ENCODE data around the gene NDUFS8.
A peak's percentile ranks its signal among the peaks of the same experiment; 100 is the strongest.

NDUFS8 gene

GRCh38 chr11:68038226-68038717 lies 7.8 kb downstream of the NDUFS8 start:
- DNase-seq: peak; percentile 15

GRCh38 chr11:68038718-68039525 lies 8.4 kb downstream of the NDUFS8 start, which contains the start of gene TCIRG1:
TSS of gene TCIRG1 (plus strand) at chr11:68039025. CDS start at chr11:68041272, 2,247 bp downstream.
- no peak for DNase-seq

- no peak for DNase-seq
Measured at GRCh38 chr11:68039526-68040086, 9.1 kb downstream of the NDUFS8 start.

GRCh38 chr11:68040101-68040956 lies 9.8 kb downstream of the NDUFS8 start:
- DNase-seq: peak; percentile 53

- no peak for DNase-seq
Measured at GRCh38 chr11:68040957-68041591, 10.6 kb downstream of the NDUFS8 start.

DNA sequence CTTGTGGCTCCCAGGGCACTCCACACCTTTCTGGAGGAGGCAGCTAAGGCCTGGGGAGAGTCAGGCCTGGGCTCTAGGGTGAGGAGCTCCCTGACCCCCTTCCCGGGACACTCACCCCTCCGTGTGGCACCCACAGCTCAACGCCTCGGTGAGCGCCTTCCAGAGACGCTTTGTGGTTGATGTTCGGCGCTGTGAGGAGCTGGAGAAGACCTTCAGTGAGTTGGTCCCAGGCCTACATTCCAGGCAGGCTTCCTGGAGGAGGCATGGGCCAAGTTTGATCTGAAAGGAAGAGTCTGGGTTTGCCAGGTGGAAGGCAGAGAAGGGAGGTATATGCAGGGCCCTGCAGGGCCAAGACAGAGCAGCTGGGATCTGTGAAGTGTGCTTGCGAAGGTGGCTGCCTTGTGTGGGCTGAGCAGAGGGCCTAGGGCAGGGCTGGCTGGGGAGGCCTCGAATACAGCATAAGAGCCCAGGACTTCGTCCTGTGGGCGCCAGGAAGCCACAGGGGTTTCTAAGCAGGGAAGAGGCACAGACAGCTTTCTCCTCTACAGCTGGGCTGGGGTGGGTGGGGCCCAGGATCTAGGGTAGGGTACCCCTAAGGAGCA lies 11.2 kb downstream of the NDUFS8 start:
- no peak for DNase-seq

- no peak for DNase-seq
Measured at GRCh38 chr11:68042219-68043028, 11.9 kb downstream of the NDUFS8 start.

DNA sequence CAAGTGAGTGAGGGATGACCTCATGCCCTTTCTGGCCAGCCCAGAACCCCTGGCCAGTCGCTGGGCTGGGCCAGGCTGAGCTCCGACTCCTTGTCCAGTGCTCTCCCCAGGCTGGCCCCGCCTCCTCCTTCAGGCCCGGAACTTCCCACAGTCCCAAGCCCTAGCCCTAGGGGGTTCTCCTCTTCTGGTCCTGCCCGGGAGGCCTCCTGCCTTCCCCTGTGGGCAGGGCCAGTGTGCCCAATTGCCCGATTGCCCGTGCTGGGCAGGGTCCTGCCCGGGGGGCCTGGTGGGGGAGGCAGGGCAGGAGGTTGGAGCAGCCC lies 12.5 kb downstream of the NDUFS8 start:
- DNase-seq: no peak

DNA sequence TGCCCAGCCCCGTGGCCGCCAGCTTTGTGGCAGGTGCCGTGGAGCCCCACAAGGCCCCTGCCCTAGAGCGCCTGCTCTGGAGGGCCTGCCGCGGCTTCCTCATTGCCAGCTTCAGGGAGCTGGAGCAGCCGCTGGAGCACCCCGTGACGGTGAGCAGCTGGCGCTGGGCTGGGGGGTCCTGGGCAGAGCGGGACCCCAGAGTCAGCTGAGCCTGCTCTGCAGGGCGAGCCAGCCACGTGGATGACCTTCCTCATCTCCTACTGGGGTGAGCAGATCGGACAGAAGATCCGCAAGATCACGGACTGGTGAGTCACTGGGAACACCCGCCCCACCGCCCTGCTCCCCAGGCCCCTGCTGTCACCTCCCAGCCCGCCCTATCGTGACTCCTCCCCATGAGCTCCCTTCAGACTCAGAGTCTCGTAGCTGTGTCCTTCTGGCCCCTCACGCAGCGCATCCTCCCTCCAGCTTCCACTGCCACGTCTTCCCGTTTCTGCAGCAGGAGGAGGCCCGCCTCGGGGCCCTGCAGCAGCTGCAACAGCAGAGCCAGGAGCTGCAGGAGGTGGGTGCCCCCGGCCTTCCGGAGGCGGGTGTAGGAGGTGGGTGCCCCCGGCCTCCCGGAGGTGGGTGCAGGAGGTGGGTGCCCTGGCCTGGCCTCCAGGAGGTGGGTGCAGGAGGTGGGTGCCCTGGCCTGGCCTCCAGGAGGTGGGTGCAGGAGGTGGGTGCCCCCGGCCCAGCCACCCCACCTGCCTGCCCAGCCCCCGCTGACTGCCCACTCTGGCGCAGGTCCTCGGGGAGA lies 13.1 kb downstream of the NDUFS8 start:
- peak; percentile 20 for DNase-seq

- no peak for DNase-seq
Measured at GRCh38 chr11:68044145-68044813, 13.8 kb downstream of the NDUFS8 start.

- DNase-seq: no peak
Measured at GRCh38 chr11:68044898-68045351, 14.4 kb downstream of the NDUFS8 start.

GRCh38 chr11:68047437-68048290 lies 17.2 kb downstream of the NDUFS8 start:
- no peak for DNase-seq

- DNase-seq: no peak
Measured at GRCh38 chr11:68048681-68049508, 18.4 kb downstream of the NDUFS8 start.

DNA sequence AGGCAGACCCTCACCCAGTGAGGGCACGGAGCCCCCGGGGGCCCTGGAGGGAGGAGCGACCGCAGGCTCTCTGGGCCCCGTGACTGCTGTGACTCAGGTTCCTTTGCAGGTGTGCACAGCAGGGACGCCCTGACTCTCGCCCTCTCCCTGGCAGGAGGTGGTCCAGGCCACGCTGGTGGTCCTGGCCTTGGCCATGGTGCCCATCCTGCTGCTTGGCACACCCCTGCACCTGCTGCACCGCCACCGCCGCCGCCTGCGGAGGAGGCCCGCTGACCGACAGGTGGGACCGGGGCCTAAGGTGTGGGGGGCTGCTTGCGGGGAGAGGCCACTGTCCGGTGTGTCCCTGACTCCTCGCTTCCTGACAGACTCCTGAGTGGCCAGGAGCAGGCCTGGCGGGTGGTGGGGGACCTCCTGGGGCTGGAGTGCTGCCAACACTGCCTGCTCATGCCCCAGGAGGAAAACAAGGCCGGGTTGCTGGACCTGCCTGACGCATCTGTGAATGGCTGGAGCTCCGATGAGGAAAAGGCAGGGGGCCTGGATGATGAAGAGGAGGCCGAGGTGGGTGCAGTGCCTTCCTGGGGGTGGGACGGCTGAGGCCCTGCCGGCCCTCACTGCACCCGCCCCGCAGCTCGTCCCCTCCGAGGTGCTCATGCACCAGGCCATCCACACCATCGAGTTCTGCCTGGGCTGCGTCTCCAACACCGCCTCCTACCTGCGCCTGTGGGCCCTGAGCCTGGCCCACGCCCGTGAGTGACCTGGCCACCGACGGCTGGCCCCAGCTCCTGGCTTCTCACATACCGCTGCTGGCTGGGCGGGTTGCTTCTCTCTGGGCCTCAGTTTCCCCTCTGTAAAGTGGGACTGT lies 19.3 kb downstream of the NDUFS8 start:
- DNase-seq: no peak

- no peak for DNase-seq
Measured at GRCh38 chr11:68050371-68050841, 19.9 kb downstream of the NDUFS8 start.

- no peak for DNase-seq
Measured at GRCh38 chr11:68051191-68052136, 21.0 kb downstream of the NDUFS8 start.
